ENCODE data around the gene OPRD1. TPM values are rescaled to one million over a fixed set of nuclear protein-coding genes. Genes with fewer than 3 reads are reported as not detected.

The OPRD1 gene
- total RNA-seq, 3 donors from 2014 or later: not detected

DNA sequence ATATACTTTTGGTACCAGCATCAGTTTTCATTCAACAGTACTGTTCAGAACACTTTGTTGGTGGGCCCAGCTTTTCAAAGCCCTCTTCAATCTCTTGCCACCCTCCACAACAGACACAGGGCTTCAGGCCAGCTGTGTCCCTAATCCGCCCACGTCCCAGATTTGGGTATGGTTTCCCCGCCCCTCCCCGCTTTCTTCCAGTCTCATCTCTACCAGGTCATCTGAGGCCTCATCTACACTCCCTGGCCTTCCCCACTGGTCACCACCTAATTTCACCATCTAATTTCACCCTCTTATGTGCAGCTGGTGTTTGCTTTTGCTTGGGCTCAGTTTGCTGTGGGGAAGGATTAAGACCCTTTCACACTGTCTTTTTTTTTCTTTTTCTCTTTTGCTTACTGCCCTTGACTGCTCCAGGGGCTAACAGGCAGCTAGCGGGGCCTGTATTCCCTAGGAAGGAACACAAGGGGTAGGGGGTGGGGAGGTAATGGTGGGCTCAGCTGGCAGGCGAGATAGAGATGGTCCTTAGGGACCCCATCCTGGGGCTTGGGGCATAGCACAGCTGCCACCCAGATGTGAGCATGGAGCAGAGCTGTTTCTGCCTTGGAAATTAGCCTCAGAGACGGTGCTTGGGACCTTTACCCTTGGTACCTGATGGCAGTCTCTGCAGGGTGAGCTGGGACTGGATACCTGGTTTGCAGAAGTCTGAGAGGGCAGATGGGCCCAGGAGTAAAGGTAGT, 98.6 kb downstream of the OPRD1 start:
- H3K4me3 Mint-ChIP-seq: no peak overlapping the region
- ATAC-seq: no peak
- DNase-seq: no peak
- peaks cover 13% of the 10 kb centered on the region for H3K4me1 Mint-ChIP-seq (ENCODE audit: low read depth)
- H3K9me3 Mint-ChIP-seq: no peaks in the 10 kb centered on the region
- peaks cover 3% of the 10 kb centered on the region for H3K36me3 Mint-ChIP-seq (ENCODE audit: insufficient read depth)
- no peaks in the 10 kb centered on the region for H3K27me3 Mint-ChIP-seq (ENCODE audit: low read depth)

DNA sequence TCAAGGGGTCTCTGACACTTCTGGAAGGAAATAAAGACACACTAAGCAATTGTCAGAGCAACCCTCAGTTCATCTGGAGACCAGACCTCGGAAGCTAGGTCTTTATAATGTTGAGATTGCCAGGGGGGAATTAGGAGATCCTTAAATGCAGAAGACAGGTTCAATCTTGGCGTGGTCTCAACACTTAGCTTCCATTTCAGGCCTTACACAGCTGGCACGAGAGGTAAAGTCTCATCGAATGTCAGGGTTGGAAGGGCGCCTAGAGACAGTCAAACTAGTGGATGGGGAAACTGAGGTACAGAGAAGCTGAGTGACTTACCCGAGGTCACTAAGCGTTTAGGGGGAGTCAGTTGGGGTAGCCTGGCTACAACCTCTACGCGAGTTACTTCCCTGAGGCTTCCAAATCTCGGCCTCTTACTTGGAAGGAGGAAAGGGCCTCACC, 101.8 kb downstream of the OPRD1 start:
- Mint-ChIP-seq H3K4me3 (peak overlapping the region; percentile 78), H3K4me1 (ENCODE audit: low read depth) (peaks cover 45% of the 10 kb centered on the region), H3K9me3 (no peaks in the 10 kb centered on the region), H3K27me3 (ENCODE audit: low read depth) (no peaks in the 10 kb centered on the region), H3K36me3 (ENCODE audit: insufficient read depth) (peaks cover 7% of the 10 kb centered on the region)
- DNase-seq: no peak
- no peak for ATAC-seq

DNA sequence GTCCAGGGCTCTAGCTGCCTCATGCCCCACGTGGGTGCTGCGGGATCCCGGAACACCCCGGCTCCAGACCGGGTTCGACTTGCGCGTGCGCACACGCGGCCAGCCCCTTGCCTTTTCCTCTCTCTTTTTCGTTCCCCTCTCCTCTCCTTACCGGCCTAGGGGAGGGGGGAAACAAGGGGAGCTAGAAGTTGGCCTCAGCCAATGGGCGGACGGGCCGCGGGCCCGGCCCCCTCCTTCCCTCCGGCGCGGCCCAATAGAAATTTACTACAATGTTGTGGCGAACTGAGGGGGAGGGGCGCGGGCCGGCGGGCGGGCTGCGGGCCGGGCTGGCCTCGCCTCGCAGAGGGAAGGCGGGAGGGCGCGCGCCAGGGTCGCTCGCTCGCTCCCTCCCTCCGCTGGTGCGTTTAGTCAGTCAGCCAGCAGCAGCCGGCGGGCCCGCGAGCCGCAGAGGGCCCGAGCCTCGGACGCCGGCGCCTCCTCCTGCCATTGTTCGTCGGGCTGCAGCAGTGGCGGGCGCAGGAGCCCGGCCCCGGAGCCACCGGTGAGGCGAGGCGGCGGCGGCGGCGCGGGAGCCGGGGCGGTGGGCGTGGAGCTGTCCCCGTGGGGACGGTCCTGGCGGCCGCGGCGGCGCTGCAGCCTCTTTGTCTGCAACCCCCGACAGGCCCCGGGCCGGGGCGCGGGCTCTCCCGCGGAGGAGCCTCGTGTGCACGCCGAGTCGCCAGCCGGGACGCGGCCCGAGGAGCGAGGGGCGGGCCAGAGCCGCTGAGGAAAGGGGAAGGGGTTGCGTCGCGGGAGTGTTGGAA, 102.5 kb downstream of the OPRD1 start, which contains the start of gene EPB41:
EPB41 (plus strand) TSS at position 342 of the 803 bp plus-strand sequence. CDS start 72,869 bp downstream, outside the sequence.
- Mint-ChIP-seq H3K36me3 (ENCODE audit: insufficient read depth) (peaks cover 7% of the 10 kb centered on the region), H3K4me3 (peak within 1 kb of the TSS; percentile 94), H3K9me3 (no peaks in the 10 kb centered on the region), H3K27me3 (ENCODE audit: low read depth) (no peaks in the 10 kb centered on the region), H3K4me1 (ENCODE audit: low read depth) (peaks cover 52% of the 10 kb centered on the region)
- peak; percentile 87 for DNase-seq
- peak; percentile 82 to 84 for ATAC-seq

GRCh38 chr1:28915031-28915895, 103.3 kb downstream of the OPRD1 start:
- DNase-seq (peak; percentile 32), ATAC-seq (peak; percentile 35 to 43)
- no peaks in the 10 kb centered on the region for H3K9me3 Mint-ChIP-seq
- peaks cover 58% of the 10 kb centered on the region for H3K4me1 Mint-ChIP-seq (ENCODE audit: low read depth)
- peaks cover 9% of the 10 kb centered on the region for H3K36me3 Mint-ChIP-seq (ENCODE audit: insufficient read depth)
- peak overlapping the region; percentile 94 for H3K4me3 Mint-ChIP-seq
- no peaks in the 10 kb centered on the region for H3K27me3 Mint-ChIP-seq (ENCODE audit: low read depth)

DNA sequence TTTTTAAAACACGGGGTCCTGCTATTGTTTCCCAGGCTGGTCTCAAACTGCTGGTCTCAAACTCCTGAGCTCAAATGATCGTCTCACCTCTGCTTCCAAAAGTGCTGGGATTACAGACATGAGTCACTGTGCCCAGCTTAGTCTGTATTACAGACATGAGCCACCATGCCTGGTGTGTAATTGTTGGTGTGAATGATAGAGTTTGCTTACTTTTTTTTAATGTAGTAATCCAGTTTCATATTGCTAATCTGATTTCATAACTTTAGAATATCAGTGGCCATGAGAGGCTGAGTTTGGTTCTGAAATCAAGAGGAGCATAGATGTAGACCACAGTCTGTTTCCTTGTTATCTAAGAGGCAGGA, 105.8 kb downstream of the OPRD1 start:
- Mint-ChIP-seq H3K9me3 (no peaks in the 10 kb centered on the region), H3K4me1 (ENCODE audit: low read depth) (peaks cover 70% of the 10 kb centered on the region), H3K36me3 (ENCODE audit: insufficient read depth) (peaks cover 9% of the 10 kb centered on the region), H3K4me3 (peak overlapping the region; percentile 94), H3K27me3 (ENCODE audit: low read depth) (no peaks in the 10 kb centered on the region)
- peak; percentile 32 to 45 for ATAC-seq
- DNase-seq: no peak

Other genes starting within 250 kb of the OPRD1 start
- not detected for gene RAB42, start 219.9 kb upstream of the OPRD1 start, total RNA-seq
- 10 to 100 TPM; 34.4 to 38.9 (median 36.5) TPM for gene TAF12, start 169.1 kb upstream of the OPRD1 start, total RNA-seq
- not detected for gene RNU11, start 163.6 kb upstream of the OPRD1 start, total RNA-seq
- gene GMEB1, start 143.4 kb upstream of the OPRD1 start, total RNA-seq: 10 to 100 TPM; 19.5 to 22.9 (median 20.8) TPM
- 100 to 1,000 TPM in 1 of 3 donors, 10 to 100 TPM in 2; 99.4 to 101 (median 99.8) TPM for gene YTHDF2, start 75.2 kb upstream of the OPRD1 start, total RNA-seq
- gene EPB41, start 102.4 kb downstream of the OPRD1 start, total RNA-seq: 10 to 100 TPM; 64.3 to 66.3 (median 65.8) TPM